Panc1 (cell line): ENCODE data around the gene TMUB2. TPM values are rescaled to one million over a fixed set of nuclear protein-coding genes. Genes with fewer than 3 reads are reported as not detected.

Source experiments
- ATAC-seq: fragments of 200-7000 bp; cut with Tn5 transposase; 2 replicates; pipeline ENCODE4 v1.9.1; 2020; ENCODE audit warnings: mild to moderate bottlenecking, moderate library complexity
- BruUV-seq: library from RNA; stranded (reverse); fragments of 400-500 nt; replicated peaks from 2 replicates; lab custom pipeline; 2021; lab: Mats Ljungman, UMichigan
- CTCF ChIA-PET: fragments of 300-600 bp; sonication (Branson Sonifier 250); formaldehyde crosslinking; loops from one replicate; lab custom pipeline; 2022; ENCODE audit warnings: antibody characterized with exemption; lab: Charles Lee
- POLR2A ChIA-PET: fragments of 300-600 bp; sonication (Branson Sonifier 250); formaldehyde crosslinking; loops from one replicate; lab custom pipeline; 2022; ENCODE audit warnings: antibody characterized with exemption; lab: Charles Lee
- DNase-seq: peaks from one replicate; pipeline ENCODE4 v3.0.0-alpha.2; 2010; ENCODE audit warnings: low read depth, low spot score
- H3K27ac ChIP-seq: 2 replicates; pipeline ENCODE4 v1.5.1; 2011; ENCODE audit warnings: mild to moderate bottlenecking, low read length, inconsistent platforms
- H3K27me3 ChIP-seq: fragments of 200-500 bp; sonication (Bioruptor generic); 2 replicates; pipeline ENCODE4 v1.6.0; 2014; ENCODE audit warnings: low read length, inconsistent platforms; ENCODE audit not compliant: control insufficient read depth, insufficient read depth
- H3K36me3 ChIP-seq: fragments of 200-500 bp; sonication (Bioruptor generic); 2 replicates; pipeline ENCODE4 v1.5.1; 2014; ENCODE audit warnings: inconsistent platforms, mild to moderate bottlenecking, low read length, moderate library complexity; ENCODE audit not compliant: control insufficient read depth, insufficient read depth
- H3K4me1 ChIP-seq: 2 replicates; pipeline ENCODE4 v1.5.1; 2011; ENCODE audit warnings: inconsistent platforms, mild to moderate bottlenecking, low read length, moderate library complexity; ENCODE audit not compliant: control insufficient read depth, insufficient read depth
- H3K4me3 ChIP-seq, 2 experiments: 2 replicates each; pipeline ENCODE4 v1.5.1; 2011 to 2012; ENCODE audit warnings: low read depth in 2 of 2, low read length in 2 of 2, mild to moderate bottlenecking in 2 of 2, inconsistent platforms in 1 of 2, moderate library complexity in 1 of 2
- H3K9me3 ChIP-seq: fragments of 200-500 bp; sonication (Bioruptor generic); 2 replicates; pipeline ENCODE4 v1.5.1; 2014; ENCODE audit warnings: low read depth, mild to moderate bottlenecking, inconsistent platforms, low read length, moderate library complexity; ENCODE audit not compliant: control insufficient read depth, insufficient read depth
- CTCF ChIP-seq: fragments of 450-650 bp; IDR thresholded peaks from 2 replicates; pipeline ENCODE4 v1.5.1; 2017; ENCODE audit warnings: mild to moderate bottlenecking
- POLR2AphosphoS5 ChIP-seq: IDR thresholded peaks from 2 replicates; pipeline ENCODE4 v1.6.1; 2012; ENCODE audit warnings: mild to moderate bottlenecking, low read depth, low read length, moderate library complexity
- SIN3A ChIP-seq: IDR thresholded peaks from 2 replicates; pipeline ENCODE4 v1.6.1; 2012; ENCODE audit warnings: low read depth, mild to moderate bottlenecking, low read length, moderate library complexity, borderline replicate concordance; ENCODE audit not compliant: insufficient read depth
- TCF7L2 ChIP-seq: IDR thresholded peaks from 2 replicates; pipeline ENCODE4 v1.6.1; 2011; ENCODE audit warnings: mild to moderate bottlenecking, low read depth, low read length, inconsistent platforms
- in situ Hi-C: cut with HindIII; loops from 2 replicates; pipeline ENCODE4 v1.10.0; 2016; ENCODE audit warnings: low sequenced_read_pairs, low pct_unique_long_range_greater_than_20kb
- intact Hi-C: fragments of 100-400 bp; cut with micrococcal nuclease; formaldehyde crosslinking; loops from one replicate; pipeline ENCODE4 v1.10.0; 2022; ENCODE audit not compliant: unreplicated experiment
- total RNA-seq: library from RNA; stranded (reverse); gene quantifications from one replicate; pipeline ENCODE4 v1.2.1, GENCODE V29; 2021; ENCODE audit not compliant: unreplicated experiment
- TF ChIP-seq, protein P1 (sequence below), 2 experiments: IDR thresholded peaks; 2 replicates each; pipeline ENCODE4 v1.6.1; 2011 to 2012; ENCODE audit warnings: low read depth in 2 of 2, control low read depth in 1 of 2, low read length in 1 of 2, mild to moderate bottlenecking in 1 of 2, moderate library complexity in 1 of 2; ENCODE audit not compliant: insufficient read depth in 1 of 2

TMUB2 gene
- total RNA-seq, 1 experiment from 2014 or later, result 30.7 TPM

DNA sequence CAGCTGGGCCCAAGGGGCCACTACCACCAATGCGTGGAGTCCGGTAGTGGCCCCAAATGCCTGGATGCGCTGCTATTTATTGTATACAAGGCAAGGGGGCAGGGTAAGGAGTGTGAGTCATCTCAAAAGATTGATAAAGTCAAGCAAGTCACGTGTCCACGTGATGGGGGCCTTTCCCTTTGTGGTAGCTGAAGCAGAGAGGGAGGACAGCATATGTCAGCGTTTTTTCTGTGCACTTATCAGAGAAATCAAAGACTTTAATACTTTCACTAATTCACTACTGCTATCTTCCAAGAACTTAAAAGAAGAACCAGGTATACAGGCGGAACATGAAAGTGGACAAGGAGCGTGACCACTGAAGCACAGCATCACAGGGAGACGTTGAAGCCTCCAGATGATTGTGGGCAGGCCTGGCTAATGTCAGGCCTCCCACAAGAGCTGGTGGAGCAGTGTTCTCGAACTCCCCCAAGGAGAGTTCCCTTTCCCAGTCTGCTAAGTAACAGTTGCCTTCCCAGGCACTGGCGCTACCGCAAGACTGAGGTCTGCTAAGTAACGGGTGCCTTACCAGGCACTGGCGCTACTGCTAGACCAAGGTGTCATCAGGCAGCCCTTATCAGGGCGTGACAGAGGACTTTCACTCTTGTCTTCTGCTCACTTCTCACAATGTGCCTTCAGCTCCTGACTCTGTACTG, 27.1 kb upstream of the TMUB2 start:
- Histone ChIP-seq H3K27ac (no peak overlapping the region), H3K4me1 (no peaks in the 10 kb centered on the region), H3K27me3 (no peaks in the 10 kb centered on the region), H3K4me3 (no peak overlapping the region), H3K36me3 (no peaks in the 10 kb centered on the region), H3K9me3 (no peaks in the 10 kb centered on the region)
- intact Hi-C loops, result no loop called here
- DNase-seq, result no peak
- ATAC-seq, result no peak
- in situ Hi-C loops, result no loop called here
- BruUV-seq, result no TSS peak
- POLR2A ChIA-PET, result no interaction called here
- CTCF ChIA-PET, result no interaction called here
- TF ChIP-seq, protein P1, sequence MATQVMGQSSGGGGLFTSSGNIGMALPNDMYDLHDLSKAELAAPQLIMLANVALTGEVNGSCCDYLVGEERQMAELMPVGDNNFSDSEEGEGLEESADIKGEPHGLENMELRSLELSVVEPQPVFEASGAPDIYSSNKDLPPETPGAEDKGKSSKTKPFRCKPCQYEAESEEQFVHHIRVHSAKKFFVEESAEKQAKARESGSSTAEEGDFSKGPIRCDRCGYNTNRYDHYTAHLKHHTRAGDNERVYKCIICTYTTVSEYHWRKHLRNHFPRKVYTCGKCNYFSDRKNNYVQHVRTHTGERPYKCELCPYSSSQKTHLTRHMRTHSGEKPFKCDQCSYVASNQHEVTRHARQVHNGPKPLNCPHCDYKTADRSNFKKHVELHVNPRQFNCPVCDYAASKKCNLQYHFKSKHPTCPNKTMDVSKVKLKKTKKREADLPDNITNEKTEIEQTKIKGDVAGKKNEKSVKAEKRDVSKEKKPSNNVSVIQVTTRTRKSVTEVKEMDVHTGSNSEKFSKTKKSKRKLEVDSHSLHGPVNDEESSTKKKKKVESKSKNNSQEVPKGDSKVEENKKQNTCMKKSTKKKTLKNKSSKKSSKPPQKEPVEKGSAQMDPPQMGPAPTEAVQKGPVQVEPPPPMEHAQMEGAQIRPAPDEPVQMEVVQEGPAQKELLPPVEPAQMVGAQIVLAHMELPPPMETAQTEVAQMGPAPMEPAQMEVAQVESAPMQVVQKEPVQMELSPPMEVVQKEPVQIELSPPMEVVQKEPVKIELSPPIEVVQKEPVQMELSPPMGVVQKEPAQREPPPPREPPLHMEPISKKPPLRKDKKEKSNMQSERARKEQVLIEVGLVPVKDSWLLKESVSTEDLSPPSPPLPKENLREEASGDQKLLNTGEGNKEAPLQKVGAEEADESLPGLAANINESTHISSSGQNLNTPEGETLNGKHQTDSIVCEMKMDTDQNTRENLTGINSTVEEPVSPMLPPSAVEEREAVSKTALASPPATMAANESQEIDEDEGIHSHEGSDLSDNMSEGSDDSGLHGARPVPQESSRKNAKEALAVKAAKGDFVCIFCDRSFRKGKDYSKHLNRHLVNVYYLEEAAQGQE (IDR thresholded peaks at IDR 0.05; ENCODE audit: insufficient read depth in 1 of 2, low read depth in 2 of 2, low read length in 1 of 2), result no peak
- TF ChIP-seq SIN3A (no peak), CTCF (no peak), TCF7L2 (no peak), POLR2AphosphoS5 (no peak)

- in situ Hi-C loops, result no loop called here
- ChIA-PET POLR2A (interaction anchor here (0.7 kb wide), 1 partner anchor 15 kb away, joined by 10 read pairs; no protein-coding TSS in a partner anchor), CTCF (no interaction called here)
- H3K27ac ChIP-seq, result no peak overlapping the region
- no peaks in the 10 kb centered on the region for H3K4me1 ChIP-seq
- intact Hi-C loops, result no loop called here
- no TSS peak for BruUV-seq
- TF ChIP-seq, protein P1 (IDR thresholded peaks at IDR 0.05; ENCODE audit: insufficient read depth in 1 of 2, low read depth in 2 of 2, low read length in 1 of 2), result no peak
- TF ChIP-seq POLR2AphosphoS5, result no peak
- TF ChIP-seq CTCF, result no peak
- no peaks in the 10 kb centered on the region for H3K27me3 ChIP-seq
- H3K4me3 ChIP-seq, result no peak overlapping the region
- no peaks in the 10 kb centered on the region for H3K9me3 ChIP-seq
- ATAC-seq (no peak), DNase-seq (no peak)
- H3K36me3 ChIP-seq, result no peaks in the 10 kb centered on the region
These were observed 22.3 kb upstream of the TMUB2 start for GRCh38 chr17:44164476-44164875.
